ENCODE measurements around the gene BCAS3.

Gene BCAS3

DNA sequence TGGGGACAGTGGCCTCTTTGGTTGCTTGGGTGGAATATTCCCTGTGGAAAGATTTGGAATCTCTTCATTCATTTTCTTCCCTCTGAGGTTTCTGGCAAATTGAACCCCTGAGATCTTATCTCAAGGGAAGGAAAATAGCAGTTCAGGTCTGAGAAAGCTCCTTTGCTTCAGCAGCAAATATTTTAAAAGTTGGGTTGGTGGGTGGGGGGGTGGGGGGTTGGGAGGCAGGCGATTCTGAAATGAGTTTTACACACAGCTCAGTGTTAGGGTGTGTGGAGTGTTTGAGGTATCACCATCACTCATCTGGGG lies 728.8 kb downstream of the BCAS3 start:
- TF ChIP-seq, protein P1, sequence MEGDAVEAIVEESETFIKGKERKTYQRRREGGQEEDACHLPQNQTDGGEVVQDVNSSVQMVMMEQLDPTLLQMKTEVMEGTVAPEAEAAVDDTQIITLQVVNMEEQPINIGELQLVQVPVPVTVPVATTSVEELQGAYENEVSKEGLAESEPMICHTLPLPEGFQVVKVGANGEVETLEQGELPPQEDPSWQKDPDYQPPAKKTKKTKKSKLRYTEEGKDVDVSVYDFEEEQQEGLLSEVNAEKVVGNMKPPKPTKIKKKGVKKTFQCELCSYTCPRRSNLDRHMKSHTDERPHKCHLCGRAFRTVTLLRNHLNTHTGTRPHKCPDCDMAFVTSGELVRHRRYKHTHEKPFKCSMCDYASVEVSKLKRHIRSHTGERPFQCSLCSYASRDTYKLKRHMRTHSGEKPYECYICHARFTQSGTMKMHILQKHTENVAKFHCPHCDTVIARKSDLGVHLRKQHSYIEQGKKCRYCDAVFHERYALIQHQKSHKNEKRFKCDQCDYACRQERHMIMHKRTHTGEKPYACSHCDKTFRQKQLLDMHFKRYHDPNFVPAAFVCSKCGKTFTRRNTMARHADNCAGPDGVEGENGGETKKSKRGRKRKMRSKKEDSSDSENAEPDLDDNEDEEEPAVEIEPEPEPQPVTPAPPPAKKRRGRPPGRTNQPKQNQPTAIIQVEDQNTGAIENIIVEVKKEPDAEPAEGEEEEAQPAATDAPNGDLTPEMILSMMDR (IDR thresholded peaks at IDR 0.05) = no peak
- peaks cover 3% of the 10 kb centered on the region for H3K4me1 ChIP-seq
- H3K4me2 ChIP-seq (ENCODE audit: low read length) = no peak overlapping the region
- H3K9ac ChIP-seq = no peak overlapping the region
- no peak overlapping the region for H2AFZ ChIP-seq
- H3K79me2 ChIP-seq = no peaks in the 10 kb centered on the region
- peaks cover 14% of the 10 kb centered on the region for H3K27me3 ChIP-seq (ENCODE audit: control insufficient read depth, insufficient read depth, low read length)
- no peak overlapping the region for H3K4me3 ChIP-seq (ENCODE audit: low read depth, low read length)
- no peak overlapping the region for H3K27ac ChIP-seq
- H3K9me3 ChIP-seq (ENCODE audit: control insufficient read depth, low read length) = no peaks in the 10 kb centered on the region
- H3K36me3 ChIP-seq (ENCODE audit: control insufficient read depth, insufficient read depth, low read length) = no peaks in the 10 kb centered on the region

DNA sequence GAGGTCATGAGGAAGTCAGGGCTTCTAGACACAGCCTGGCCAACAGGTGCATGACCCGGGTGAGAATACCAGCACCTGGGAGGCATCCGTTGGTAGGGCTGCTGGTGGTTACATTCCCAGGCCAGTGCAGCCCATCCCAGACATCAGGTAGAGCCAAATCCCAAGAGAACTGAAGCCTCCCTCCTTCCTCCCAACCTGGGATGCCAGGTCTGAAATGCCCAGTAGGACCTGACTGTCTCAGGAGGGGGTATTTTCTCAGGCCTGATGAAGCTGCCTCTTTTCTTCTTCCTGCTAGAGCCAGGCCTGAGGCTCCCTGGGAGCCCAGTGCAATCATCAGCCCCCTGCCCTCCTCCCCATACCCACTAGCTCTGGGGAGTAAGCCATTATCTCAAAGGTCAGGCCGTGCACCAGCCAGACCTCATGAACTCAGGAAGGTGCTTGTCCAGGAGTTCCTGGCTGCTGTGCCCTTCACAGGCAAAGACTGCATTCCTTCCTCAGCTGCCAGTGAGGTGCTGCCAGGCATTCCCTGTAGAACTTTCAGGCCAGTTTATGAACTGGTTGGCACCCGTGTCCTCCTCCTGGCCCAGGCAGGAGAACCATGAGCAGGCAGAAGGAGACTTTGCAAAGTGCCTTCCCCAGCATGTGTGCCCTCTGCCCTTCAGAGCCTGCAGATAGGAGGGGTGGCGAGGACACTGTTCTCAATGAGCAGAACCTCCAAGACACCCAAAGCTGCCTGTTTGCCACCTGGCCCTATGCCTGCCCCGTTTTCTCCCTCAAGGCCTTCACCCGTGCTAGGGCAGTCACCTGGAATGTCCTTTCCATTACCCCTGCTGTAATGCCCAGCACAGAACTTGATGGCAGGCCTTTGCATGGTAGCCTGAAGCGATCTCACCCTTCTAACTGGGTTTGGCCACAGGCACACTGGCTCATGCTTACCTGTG lies 729.6 kb downstream of the BCAS3 start:
- Histone ChIP-seq H3K4me2 (ENCODE audit: low read length) (no peak overlapping the region), H2AFZ (no peak overlapping the region), H3K27me3 (ENCODE audit: control insufficient read depth, insufficient read depth, low read length) (peaks cover 10% of the 10 kb centered on the region), H3K4me1 (peaks cover 7% of the 10 kb centered on the region), H3K36me3 (ENCODE audit: control insufficient read depth, insufficient read depth, low read length) (no peaks in the 10 kb centered on the region), H3K9ac (no peak overlapping the region), H3K9me3 (ENCODE audit: control insufficient read depth, low read length) (no peaks in the 10 kb centered on the region), H3K4me3 (ENCODE audit: low read depth, low read length) (no peak overlapping the region), H3K27ac (no peak overlapping the region), H3K79me2 (no peaks in the 10 kb centered on the region)
- TF ChIP-seq, protein P1 (IDR thresholded peaks at IDR 0.05) = no peak

DNA sequence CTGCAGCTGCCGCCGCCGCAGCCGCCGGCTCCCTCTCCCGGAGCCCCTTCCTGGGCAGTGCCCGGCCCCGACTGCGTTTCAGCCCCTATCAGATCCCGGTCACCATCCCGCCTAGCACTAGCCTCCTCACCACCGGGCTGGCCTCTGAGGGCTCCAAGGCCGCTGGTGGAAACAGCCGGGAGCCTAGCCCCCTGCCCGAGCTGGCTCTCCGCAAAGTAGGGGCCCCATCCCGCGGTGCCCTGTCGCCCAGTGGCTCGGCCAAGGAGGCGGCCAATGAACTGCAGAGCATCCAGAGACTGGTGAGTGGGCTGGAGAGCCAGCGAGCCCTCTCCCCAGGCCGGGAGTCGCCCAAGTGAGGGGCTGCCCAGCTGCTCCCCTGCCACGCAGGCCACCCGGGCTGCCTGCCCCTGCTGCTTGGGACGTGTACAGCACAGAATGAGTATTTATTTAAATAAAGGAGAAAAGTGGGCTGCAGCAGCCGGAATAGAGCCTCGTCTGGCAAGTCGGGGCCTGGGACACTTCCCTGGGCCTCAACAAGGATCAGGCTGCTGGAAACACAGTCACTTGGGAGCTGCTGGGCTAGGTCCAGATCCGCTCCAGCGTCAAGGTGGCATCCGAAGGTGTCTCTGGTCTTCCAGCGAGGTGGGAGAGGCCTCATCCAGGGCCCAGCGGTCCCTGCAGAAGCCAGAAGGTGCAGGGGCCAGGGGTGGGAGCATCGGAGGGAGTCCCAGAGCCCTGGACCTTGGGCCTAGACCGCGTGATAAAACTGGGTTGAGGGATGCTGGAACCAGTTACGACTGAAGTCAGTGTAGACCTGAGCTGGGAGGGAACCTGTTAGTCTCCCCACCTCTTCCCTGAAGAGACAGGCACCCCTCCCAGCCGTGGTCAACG lies 730.7 kb downstream of the BCAS3 start:
- Histone ChIP-seq H2AFZ (no peak overlapping the region), H3K4me1 (peaks cover 7% of the 10 kb centered on the region), H3K4me3 (ENCODE audit: low read depth, low read length) (peak overlapping the region; percentile 38), H3K27me3 (ENCODE audit: control insufficient read depth, insufficient read depth, low read length) (peaks cover 10% of the 10 kb centered on the region), H3K4me2 (ENCODE audit: low read length) (no peak overlapping the region), H3K27ac (no peak overlapping the region), H3K79me2 (no peaks in the 10 kb centered on the region), H3K9ac (no peak overlapping the region), H3K36me3 (ENCODE audit: control insufficient read depth, insufficient read depth, low read length) (no peaks in the 10 kb centered on the region), H3K9me3 (ENCODE audit: control insufficient read depth, low read length) (no peaks in the 10 kb centered on the region)
- TF ChIP-seq, protein P1 (IDR thresholded peaks at IDR 0.05) = no peak

DNA sequence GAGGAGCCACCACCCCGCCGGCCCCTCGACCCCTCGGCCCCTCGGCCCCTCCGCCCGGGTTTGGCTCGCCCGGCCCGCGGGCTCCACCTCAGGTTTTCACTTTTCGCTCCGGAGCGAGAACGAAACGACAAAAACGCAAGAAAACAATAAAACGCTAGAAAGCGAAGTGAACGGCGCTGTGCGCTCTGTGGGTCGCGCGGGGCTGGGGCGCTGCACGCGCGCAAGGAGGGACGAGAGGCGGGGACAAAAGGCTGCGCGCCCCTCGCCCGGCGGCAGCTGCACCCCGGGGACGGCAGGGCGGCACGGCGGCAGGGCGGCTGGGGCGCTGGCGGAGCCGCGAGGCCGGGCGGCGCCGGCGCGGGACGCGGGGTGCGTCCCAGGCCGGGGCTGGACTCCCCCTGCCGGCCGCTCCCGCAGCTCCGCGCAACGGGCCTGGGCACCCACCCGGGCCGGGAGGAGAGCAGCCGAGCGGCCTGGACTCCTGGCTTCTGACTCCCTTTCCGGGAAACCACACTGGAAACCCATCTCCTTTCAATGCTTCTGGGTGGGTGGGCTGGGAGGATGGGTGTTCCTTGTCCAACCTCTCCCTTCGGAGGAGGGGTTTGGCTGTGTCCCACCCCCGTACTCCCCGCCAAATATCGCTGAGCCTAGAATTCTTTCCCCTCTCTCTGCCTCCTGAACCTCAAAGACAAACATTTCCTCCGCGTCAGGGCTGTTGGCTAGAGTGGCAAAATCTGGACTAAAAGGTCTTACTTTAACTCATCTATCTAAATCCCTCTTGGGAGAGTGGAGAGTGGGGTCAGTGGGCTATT lies 731.9 kb downstream of the BCAS3 start:
- H3K4me3 ChIP-seq (ENCODE audit: low read depth, low read length) = peak overlapping the region; percentile 38
- H3K36me3 ChIP-seq (ENCODE audit: control insufficient read depth, insufficient read depth, low read length) = no peaks in the 10 kb centered on the region
- TF ChIP-seq, protein P1 (IDR thresholded peaks at IDR 0.05) = no peak
- peak overlapping the region; percentile 56 for H2AFZ ChIP-seq
- H3K4me2 ChIP-seq (ENCODE audit: low read length) = peak overlapping the region; percentile 72
- H3K27me3 ChIP-seq (ENCODE audit: control insufficient read depth, insufficient read depth, low read length) = peaks cover 5% of the 10 kb centered on the region
- H3K79me2 ChIP-seq = no peaks in the 10 kb centered on the region
- no peaks in the 10 kb centered on the region for H3K9me3 ChIP-seq (ENCODE audit: control insufficient read depth, low read length)
- no peak overlapping the region for H3K9ac ChIP-seq
- peaks cover 7% of the 10 kb centered on the region for H3K4me1 ChIP-seq
- no peak overlapping the region for H3K27ac ChIP-seq
